ENCODE data around the gene KSR2.

KSR2 gene

GRCh38 chr12:117564881-117565280 lies 403.9 kb downstream of the KSR2 start:
- no peak for DNase-seq

DNA sequence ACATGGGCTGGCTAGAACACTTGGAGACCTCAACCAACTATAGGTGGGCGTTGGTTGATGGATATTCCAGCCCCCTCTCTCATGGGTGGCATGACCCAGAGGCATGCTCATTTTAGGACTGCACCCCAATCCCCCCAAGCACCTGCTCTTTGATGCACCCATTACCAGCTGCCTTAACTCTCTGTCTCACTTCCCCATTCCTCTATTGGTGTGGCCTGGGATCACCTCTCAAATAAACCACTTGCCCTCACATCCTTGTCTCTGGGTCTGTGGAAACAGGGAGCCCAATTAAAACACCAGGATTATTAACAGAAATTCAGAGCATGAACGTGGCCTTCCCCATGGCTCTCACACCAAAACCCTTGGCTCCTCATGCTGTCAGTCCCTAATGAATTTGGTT lies 405.1 kb downstream of the KSR2 start:
- no peak for DNase-seq

DNA sequence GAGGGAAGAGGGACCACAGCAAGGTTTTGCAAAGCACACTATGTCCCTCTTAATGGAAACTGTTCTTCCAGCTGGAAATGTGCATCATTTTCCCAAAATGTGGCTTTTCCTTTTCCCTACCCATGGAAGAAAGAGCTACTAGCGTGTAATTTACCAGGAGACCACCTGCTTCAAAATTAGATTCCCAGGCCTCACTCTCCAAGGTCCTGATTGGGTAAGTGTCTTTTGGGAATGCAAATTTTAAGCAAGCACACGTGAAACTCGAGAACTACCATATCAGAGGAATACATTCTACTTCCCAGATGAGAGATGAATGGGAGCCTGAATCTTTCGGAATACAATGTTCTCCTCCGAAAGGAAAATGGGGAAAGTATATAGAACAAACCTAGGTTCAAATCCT lies 405.8 kb downstream of the KSR2 start:
- DNase-seq: no peak

- DNase-seq: no peak
Measured at GRCh38 chr12:117561990-117562389, 406.8 kb downstream of the KSR2 start.

DNA sequence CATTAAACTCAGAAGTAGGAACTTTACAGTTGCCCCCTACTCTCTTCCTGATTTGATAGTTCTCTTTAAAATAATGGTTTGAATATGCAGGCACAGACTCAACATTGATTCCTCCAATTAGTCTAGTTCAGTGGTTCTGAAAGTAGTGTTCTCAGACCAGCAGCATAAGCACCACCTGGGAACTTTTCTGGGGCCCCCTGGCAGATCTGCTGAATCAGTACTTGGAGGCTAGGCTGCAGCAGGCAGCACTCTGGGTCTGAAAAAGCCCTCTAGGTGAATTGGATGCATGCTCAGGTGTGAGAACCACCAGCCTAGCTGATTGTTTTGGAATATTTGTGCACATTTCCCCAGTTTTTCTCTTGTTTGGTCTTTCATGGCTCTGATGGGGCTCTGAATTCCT lies 408.8 kb downstream of the KSR2 start:
- no peak for DNase-seq

- DNase-seq: no peak
Measured at GRCh38 chr12:117555889-117556288, 412.9 kb downstream of the KSR2 start.

DNA sequence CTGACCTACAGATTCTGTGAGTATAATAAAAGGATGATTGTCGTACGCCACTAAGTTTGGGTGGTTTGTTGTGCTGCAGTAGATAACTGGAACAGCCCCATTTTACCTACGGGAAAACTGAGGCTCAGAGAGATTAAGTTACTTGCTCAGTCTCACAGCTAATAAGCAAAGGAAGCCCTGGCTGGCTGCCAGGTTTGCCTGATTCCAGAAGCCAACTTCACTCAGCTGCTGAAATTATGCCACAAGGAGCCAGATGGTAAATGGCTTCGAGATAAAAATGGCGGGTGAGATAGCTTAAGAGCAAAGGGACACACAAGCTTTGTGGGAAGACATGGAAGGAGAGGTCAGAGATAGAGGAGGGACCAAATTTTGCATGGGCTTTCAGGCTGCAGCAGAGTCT lies 415.8 kb downstream of the KSR2 start:
- no peak for DNase-seq

DNA sequence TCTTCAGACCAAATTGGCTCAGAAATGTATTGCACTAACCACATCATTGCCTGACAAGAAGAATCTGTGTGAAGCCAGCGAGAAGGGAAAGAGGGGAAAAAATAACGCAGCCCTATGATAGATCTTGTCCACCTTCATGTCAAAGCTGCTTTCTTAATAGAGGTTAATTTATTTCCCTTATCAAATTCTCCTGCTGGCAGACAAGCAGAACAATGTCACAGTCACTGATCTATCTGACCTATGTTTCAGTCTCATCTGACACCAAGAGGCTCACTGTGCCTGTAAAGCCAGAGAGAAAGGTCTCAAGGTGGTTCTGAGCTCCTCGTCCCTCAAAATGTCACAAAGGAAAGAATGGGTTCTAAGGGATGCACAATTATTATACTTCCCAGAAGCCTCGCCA lies 417.1 kb downstream of the KSR2 start:
- no peak for DNase-seq

DNA sequence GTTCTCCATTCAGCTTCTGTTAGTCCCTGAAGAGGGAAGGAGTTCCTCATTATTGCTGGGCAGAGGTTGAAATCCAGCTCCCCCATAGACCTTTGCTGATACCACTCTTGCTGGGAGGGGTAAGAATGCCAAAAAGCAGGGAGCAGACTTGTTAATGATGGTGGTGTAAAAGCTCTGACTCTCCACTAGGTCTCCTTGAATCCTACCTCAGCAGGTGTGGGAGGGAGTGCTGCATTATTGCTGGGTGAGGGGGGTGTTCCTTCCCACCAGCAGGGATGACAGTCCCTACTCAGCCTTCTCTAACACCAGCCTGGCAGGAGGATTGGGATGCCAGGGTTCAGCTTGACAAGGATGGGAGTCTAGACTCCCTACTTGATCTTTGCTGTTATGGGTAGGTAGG lies 421.6 kb downstream of the KSR2 start:
- DNase-seq: no peak

GRCh38 chr12:117545216-117545615 lies 423.6 kb downstream of the KSR2 start:
- DNase-seq: no peak

GRCh38 chr12:117540011-117540410 lies 428.8 kb downstream of the KSR2 start:
- no peak for DNase-seq

- DNase-seq: no peak
Measured at GRCh38 chr12:117538926-117539325, 429.9 kb downstream of the KSR2 start.

- no peak for DNase-seq
Measured at GRCh38 chr12:117538032-117538690, 430.6 kb downstream of the KSR2 start.

- no peak for DNase-seq
Measured at GRCh38 chr12:117533687-117534086, 435.1 kb downstream of the KSR2 start.

DNA sequence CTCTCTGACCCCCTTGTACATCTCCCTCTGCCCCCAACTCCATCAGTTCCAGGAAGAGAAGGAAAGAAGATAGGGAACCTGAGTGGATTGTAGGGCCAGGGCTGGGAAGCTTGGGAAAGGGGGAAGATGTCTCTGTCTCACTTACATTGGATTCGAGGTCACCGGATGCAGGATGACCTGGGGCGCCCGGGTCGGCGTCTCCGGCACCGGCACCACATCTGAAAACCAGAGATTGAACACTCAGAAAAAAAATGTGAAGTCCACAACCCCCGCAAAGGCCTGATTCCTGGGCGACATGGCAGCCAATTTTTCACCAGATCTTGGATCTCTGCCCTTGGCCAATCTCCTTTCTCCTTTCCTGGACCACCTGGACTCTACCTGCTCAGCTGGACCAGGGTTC lies 438.0 kb downstream of the KSR2 start:
- DNase-seq: no peak

DNA sequence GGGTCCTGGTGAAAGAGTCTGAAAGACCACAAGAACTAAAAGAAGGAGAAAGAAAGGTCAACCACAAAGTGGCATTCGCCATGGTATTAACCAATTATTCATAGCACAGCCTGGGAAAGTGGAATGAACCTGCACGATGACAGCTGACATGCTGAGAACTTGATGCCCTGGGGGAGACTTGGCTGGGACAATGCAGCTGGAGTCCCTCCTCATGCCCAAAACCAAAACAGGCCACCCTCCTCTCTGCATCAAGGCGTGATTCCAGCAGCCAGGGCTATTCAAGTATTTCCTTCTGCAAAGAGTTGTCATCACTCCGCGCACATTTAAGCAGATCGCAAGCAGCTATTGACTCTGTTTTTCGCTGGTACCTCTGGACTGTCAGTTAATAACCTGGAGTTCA lies 440.3 kb downstream of the KSR2 start:
- DNase-seq: no peak

DNA sequence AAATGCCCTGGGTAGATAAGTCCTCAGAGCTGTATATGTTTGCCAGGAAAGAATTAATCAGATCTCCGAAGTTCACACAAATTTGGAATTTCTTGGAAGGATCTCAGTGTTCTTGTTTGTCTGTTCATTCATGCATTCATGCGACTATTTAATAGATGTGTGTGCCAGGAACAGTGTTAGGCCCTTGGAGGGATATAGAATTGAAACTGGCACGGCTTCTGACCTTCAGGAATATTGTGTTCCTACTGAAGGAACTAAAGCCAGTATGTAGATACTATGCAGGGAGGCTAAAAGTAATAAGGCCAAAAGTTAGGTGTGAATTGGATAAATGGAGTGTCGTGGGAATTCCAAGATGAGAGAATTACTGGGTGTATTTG lies 441.3 kb downstream of the KSR2 start:
- no peak for DNase-seq

DNA sequence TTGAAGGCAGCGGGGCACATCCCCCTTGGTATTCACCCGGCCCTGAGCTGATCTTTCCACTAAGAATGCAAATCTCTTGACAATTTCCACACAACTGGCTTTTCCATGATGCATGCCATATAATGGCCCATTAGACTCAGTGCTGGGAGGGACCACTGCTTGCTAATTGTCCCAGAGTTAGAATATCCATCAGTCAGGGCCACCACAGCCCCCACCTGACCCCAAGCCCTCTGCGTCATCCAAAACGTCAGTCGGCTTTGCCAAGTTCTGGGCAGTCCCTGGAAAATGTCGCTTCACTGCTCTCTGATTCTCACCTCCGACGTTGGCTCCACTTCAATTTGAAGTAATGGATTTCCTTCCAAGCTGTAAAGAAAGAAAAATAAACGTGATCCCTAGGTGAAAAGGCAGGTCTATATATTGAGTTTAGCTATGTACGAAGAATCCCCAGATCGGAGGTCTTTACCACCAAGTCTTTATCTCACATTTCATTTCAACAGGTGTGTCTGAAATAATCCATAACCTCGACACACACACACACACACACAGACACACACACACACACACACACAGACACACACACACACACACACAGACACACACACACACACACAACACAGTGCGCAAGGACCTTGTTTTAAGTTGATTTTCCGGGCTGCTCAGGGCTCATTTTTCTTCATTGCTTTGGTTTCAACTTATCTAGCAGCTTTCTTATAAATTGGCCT lies 441.9 kb downstream of the KSR2 start:
- no peak for DNase-seq

GRCh38 chr12:117525766-117526165 lies 443.0 kb downstream of the KSR2 start:
- DNase-seq: no peak

DNA sequence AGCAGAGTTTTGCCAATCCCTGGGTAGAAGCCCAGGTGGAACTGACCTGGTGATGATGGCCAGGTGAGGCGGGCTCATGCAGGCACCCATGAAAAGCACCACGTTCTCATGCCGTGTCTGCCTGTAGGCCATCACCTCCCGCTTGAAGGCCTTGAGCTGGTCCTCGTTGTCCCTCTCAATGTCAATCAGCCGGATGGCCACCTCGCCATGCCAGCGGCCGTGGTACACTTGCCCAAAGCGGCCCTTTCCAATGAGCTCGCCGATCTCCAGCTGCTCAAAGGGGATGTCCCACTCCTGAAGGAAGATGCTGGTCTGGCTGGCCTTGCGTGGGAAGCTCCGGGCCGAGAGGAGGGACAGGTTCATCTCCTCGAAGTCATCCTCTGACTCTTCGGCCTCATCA lies 444.0 kb downstream of the KSR2 start:
- no peak for DNase-seq

DNA sequence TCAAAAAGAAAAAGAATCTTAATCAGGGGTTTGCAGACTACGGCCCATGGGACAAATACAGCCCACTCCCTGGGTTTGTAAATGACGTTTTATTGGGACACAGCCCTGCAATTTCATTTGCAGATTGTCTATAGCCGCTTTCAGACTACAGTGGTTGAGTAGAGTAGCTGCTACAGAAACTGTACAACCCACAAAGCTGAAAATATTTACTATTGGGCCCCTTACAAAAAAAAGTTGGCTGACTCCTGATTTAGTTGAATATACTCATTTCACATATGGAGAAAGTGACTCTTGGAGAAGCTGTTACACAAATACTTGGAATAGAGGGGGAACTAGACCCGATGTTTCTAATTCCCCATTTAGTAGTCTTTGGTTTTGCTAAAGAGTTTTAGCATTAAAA lies 444.8 kb downstream of the KSR2 start:
- no peak for DNase-seq

DNA sequence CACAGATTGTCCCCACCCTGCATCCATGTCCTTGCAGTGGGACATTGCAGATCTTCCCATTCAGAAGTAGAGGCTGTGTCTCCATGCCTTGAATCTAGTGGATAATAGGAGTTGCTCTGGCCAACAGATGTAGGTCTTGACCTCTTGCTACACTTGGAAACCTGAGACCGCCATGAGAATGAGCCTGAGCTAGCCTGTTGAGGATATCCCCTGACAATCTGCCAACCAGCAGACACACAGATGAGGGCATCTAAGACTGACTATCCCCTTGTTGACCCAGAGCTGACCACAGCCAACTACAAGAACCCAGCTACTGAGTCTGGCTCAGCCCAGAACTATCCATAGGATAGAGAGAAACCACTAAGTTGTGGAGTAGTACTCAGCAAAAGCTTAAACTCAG lies 446.2 kb downstream of the KSR2 start:
- no peak for DNase-seq

DNA sequence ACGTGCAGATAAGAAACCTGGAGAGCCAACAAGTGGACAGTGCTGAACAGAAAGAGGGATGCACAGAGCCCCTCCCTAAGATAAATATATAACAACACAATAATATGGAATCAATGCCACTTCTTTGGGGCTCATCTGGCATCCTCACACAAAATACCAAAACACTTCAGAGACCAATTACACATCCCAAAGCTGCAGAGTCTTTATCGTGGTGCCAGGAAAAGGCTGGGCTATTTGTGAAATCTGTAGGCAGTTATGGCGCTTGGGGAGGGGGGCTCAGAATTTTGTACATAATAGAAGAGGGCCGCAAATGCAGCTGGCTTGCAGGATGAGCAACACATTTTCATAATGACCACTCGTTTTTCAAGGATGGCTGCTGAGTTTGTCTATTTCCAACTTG lies 446.9 kb downstream of the KSR2 start:
- no peak for DNase-seq

- DNase-seq: no peak
Measured at GRCh38 chr12:117521346-117521745, 447.4 kb downstream of the KSR2 start.
